Right lung (tissue), 5 donors: ENCODE data around the gene MYL3. TPM values are rescaled to one million over a fixed set of nuclear protein-coding genes. Genes with fewer than 3 reads are reported as not detected.

Experiments
- DNase-seq, 2 donors: peaks; one replicate each; pipeline ENCODE4 v3.0.0-alpha.2; 2013
- polyA plus RNA-seq, 5 donors: library from polyadenylated mRNA; unstranded; fragments of 120-200 nt; gene quantifications; one replicate each; pipeline versions ENCODE4 v1.2.1 to v1.2.3, GENCODE V29; 2013; ENCODE audit warnings: inconsistent platforms in 1 of 5, low replicate concordance in 1 of 5; ENCODE audit not compliant: insufficient read length in 5 of 5, insufficient read depth in 1 of 5

The MYL3 gene
- polyA plus RNA-seq, 5 donors = 7.3 to 25.7 (median 10.4) TPM

DNA sequence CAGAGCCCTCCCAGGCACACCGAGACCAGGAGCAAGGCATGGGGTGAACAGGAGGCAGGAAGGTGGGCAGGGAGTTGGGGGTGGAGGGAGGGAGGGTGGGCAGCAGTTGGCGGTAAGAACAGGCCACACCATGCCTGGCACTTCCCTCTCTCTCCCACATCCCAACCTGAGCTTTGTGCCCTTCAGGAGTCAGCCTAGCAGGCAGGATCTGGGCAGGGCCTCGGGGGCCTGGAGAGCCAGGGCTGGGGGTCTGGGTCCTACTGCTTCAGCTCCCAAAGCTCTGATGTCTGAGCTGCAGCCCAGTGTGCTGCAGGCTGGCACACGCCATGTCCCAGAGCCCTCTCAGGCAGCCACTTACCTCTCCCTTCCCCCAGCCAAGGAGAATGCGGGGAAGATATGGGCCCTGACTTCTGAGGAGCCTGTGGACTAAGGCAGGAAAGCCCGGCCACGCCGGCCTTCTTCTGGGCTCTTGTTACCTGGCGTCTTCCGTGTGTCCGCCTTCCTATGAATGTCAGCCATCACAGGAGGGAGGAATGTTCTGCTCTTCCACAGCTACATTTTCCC, 2.9 kb upstream of the MYL3 start:
- DNase-seq = no peak

DNA sequence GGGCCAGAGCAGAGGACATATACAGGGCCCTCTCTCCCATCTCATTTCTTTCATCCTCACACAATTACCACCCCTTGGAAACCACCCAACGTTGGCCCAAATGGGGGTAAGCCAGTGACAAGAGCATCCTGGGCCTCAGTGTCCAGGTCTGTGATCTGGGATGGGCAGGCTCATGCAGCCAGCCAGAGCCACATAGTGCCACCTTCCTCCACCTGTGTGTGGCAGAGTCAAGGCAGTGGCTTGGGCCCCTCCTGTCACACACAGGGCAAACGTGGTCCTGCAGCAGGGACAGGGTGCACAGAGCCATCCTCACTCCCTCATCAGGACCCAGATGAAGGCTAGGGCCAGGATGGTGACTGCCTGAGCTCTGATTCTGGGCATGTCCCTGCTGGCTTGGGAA, 2.3 kb upstream of the MYL3 start:
- no peak for DNase-seq

- DNase-seq = peak; percentile 85 to 90
These were observed 1.8 kb upstream of the MYL3 start for GRCh38 chr3:46865031-46865507.

- DNase-seq = peak; percentile 55 to 63
These were observed 1.0 kb upstream of the MYL3 start for GRCh38 chr3:46864061-46864881.

- no peak for DNase-seq
These were observed 747 bp downstream of the MYL3 start for GRCh38 chr3:46862369-46863025.

- DNase-seq = no peak
These were observed 1.5 kb downstream of the MYL3 start for GRCh38 chr3:46861605-46862368.

GRCh38 chr3:46860810-46861604, 2.2 kb downstream of the MYL3 start:
- DNase-seq = no peak

- no peak for DNase-seq
These were observed 3.0 kb downstream of the MYL3 start for GRCh38 chr3:46860017-46860809.

DNA sequence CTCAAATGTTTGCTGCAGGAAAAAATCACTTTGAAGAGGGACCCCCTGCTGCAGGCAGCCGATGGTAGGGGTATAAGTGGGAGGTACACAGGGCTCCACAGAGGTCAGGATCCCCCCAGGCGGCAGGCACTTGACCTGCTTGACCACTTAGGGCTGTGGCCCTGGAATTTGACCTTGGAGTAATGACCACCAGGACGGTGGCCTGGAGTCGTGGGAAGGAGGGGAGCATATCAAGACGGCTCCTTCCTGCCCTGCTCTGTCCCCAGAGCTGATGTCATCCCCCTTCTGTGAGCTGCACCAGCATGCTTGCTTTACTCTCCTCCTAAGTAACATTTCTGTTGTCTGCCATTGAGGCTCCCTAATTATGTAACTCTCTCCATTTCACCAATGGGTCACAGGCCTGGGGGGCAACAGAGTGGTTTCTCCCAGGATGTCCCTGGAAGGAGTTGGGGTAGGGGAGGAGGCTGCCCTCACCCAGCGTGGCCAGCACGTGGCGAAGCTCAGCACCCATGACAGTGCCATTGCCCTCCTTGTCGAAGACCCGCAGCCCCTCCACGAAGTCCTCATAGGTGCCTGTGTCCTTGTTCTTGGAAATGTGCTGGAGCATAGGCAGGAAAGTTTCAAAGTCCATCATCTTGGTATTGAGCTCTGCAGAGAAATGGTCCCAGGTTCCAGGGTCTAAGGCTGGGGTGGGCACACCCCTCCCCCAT, 4.1 kb downstream of the MYL3 start:
- no peak for DNase-seq

GRCh38 chr3:46858456-46858855, 4.8 kb downstream of the MYL3 start:
- DNase-seq = no peak

- DNase-seq = no peak
These were observed 5.5 kb downstream of the MYL3 start for GRCh38 chr3:46857485-46858341.

- DNase-seq = no peak
These were observed 6.4 kb downstream of the MYL3 start for GRCh38 chr3:46856576-46857471.

- no peak for DNase-seq
These were observed 8.7 kb downstream of the MYL3 start for GRCh38 chr3:46854555-46854991.

GRCh38 chr3:46853441-46854415, 9.5 kb downstream of the MYL3 start:
- no peak for DNase-seq

DNA sequence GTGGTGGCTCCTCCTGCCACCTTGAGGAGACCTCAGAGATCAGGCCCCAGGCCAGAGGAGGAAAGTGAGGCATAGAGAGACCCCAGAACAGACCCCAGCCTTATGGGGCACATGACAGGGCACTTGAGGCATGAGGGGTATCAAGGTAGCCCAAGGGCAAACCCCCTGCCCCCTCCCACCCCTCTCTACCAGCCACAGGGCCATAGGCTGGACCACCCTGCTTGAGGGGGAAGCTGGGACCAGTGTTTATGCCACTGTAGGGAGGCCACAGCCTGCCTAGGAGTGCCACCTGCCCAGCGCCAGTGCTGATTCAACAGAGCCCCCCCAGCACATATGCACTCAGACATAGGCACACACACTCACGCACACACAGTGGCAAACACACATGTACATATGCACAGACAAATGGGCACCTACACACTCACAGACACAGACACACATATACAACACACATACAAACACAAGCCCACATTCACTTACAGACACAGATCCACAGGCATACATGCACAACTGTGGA, 10.3 kb downstream of the MYL3 start:
- no peak for DNase-seq

- DNase-seq = no peak
These were observed 10.9 kb downstream of the MYL3 start for GRCh38 chr3:46852334-46852720.
